Activated CD4-positive, alpha-beta T cell treated with anti-CD3 and anti-CD28 coated beads, Interleukin-2, Interleukin-6, amounts not matched to agents 100 ng/mL and 50 ng/mL, durations not matched to agents 16 hours and 8 hours (primary cell): Measurements from ENCODE around the gene GHITM.
A peak's percentile ranks its signal among the peaks of the same experiment; 100 is the strongest.
"Not testable (repeated sequence)": the region's sequence is repeated elsewhere in the genome, so short reads cannot be mapped to it uniquely, and the experiment has no call there.

Experiments used
- DNase-seq: peaks from one replicate; pipeline ENCODE4 v3.0.0-alpha.2; 2020

Gene GHITM, protein sequence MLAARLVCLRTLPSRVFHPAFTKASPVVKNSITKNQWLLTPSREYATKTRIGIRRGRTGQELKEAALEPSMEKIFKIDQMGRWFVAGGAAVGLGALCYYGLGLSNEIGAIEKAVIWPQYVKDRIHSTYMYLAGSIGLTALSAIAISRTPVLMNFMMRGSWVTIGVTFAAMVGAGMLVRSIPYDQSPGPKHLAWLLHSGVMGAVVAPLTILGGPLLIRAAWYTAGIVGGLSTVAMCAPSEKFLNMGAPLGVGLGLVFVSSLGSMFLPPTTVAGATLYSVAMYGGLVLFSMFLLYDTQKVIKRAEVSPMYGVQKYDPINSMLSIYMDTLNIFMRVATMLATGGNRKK

DNA sequence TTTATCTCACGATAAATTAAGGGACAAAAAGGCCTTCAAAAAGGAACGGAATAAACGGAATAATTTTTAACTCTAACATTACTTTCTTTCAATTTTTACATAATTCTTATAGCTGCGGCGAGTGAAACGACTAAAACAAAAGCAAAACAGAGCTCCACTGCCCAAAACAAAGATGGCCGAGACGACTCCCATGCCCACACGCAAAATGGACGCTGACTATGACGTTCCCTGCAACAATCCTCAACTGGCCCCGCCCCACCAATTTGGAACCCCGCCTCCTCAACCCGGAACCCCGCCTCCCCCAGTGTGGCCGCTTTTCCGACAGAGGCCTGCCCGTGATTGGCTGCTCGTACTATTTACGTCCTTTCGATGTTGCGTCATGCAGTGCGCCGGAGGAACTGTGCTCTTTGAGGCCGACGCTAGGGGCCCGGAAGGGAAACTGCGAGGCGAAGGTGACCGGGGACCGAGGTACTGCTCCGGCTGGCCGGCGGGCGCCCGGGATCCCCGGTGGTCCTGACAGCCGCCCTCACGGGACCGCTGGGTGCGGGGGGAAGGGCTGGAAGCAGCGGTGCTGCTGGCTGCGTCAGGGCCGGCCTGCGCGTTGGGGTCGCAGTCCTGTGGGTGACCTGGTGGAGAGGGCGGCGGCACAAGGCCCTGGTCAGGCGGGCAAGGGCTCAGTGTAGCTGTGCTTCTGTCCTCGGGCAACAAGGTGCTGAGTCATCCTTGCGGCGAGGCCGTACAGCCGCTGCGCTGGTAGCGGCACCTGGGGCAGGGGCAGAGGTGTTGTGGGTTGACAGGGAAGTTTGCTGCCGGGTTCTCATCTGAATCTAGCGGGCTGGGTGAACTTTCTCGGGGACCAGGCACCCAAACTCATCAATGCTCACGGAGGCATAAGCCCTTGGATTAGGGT is at the start of gene GHITM:
Gene GHITM, plus strand, starts transcription at position 384 of the 910 bp plus-strand sequence. CDS start 1,992 bp downstream, outside the sequence.
- peak; percentile 100 for DNase-seq

DNA sequence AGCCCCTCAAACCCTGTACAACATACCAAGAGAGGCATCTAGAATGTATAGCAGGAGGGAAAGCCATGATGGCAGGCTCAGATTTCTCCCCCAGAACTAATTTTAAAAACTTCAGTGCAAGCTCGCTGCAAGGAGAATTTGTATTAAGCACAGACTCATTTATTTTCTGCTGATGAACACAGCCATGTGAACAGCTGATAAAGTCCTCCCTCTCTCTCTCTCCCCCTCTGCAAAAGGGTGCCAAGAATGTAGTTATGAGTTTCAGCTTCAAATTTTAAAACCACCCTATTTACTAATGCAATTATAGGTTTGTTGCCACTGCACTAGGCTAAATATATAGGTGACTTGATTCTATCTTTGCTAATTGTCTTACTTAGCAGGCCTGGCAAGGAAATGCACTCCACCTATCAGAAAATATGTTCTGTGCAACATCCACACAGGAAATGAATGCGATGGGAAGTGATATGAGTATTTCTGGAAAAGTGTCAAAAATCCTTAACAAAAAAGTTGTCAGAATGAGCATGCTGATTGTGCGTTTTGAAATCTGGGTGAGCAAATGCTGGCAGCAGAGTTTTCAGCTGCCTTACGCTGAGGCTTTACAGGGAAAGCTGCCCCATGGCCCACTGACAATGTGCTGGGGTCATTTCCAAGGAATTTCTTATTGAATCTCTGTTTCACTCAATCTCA is 43.4 kb upstream of the GHITM start:
- DNase-seq, result no peak

DNA sequence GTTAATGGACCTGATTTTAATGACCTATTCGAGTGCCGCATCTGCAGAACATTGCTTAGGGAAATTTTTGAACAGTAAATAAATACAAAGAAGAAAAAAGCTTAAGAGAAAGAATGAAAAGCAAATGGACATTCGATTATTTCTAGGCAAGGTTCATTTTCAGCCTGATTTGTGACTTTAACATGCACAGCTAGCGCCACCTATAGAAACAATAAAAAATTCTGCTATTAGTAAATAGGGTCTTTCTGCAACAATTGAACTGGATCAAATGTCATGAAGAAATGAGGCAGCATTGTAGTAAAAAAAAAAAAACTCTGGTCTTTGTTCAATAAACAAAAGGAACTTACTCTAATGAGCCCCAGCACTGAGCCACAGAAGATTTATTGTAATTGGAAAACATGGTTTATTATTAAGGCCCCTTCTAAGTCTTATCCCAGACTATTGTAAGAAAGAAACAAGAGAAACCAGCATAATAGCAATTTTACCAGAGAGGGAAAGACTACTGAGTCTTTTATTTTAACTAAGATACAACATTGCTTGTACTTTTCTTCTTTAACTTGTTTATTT is 41.4 kb upstream of the GHITM start:
- no peak for DNase-seq

DNA sequence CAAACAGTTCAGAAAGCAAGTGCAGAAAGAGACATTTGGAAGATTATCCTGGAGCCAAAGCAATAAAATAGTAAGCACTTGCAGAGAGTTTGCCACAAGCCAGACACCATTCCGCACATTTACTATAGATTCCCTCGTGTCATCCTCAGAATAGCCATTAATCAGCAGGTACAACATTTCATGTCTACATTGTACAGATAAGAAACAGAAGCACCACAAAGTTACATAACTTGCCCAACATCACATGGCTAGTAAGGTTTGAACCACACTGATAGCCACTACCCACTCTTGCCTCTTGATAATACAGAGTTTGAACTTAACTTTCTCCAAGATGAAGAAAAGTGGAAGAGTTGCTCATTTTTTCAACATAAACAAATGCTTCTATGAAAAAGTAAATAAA is 40.6 kb upstream of the GHITM start:
- no peak for DNase-seq

DNA sequence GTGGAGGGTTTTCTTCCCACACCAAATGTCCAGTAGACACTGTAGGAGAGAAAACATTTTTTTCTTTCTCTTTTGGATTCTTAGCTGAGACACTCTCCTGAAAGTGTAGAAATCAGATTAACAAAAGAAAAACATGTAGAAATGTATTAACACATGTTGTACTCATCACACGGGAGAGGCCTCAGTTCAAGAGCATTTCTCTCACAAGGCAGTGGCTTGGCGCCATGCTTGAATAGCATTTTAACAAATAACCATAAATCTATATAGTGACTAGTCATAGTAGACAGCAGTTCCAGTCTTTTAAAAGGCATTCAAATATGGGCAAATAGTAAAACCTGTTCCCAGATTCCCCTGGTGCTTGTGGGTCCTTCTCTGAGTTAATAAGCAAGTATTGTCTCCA is 38.3 kb upstream of the GHITM start:
- DNase-seq, result no peak

DNA sequence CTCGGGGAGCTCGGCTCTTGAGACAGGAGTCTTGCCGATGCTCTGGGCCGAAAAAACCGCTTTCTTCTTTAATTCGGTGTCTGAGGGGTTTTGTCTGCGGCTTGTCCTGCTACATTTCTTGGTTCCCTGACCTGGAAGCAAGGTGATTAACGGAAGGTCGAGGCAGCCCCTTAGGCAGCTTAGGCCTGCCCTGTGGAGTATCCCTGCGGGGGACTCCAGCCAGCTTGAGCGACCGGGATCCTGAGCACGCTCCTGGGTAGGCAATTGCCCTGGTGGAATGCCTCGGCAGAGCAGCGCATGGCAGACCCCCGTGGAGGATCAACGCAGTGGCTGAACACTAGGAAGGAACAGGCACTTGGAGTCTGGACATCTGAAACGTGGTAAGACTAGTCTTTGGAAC is 30.5 kb upstream of the GHITM start:
- DNase-seq, result no peak

DNA sequence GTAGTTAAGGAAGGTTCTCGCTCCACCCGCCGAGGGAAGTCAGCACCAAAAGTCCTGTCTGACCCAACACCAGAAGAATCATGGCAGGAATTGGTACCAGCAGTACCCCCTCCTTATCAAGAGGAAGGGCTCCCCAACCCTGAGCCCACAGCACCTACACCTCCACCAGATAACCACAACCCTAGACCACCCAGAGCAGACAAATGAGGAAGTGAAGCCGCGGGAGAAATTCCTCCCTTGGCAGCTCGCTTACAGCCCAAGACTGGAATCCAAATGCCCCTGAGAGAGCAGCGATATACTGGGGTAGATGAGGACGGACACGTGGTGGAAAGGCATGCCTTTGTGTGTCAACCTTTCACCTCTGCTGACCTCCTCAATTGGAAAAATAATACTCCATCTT is 29.5 kb upstream of the GHITM start:
- DNase-seq, result not testable (repeated sequence)

DNA sequence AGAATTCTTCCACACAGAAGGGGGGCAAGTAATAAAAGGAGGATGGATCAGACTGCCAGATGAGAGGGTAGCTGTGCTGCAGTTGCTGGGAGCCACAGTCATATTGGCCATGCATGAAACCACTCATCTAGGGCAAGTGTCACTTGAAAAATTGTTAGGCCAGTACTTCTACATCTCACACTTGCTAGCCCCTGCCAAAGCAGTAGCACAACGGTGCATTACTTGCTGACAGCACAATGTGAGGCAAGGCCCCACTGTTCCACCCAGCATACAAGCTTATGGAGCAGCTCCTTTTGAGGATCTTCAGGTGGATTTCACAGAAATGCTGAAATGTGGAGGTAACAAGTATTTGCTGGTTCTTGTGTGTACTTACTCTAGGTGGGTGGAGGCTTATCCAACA is 25.8 kb upstream of the GHITM start:
- not testable (repeated sequence) for DNase-seq

DNA sequence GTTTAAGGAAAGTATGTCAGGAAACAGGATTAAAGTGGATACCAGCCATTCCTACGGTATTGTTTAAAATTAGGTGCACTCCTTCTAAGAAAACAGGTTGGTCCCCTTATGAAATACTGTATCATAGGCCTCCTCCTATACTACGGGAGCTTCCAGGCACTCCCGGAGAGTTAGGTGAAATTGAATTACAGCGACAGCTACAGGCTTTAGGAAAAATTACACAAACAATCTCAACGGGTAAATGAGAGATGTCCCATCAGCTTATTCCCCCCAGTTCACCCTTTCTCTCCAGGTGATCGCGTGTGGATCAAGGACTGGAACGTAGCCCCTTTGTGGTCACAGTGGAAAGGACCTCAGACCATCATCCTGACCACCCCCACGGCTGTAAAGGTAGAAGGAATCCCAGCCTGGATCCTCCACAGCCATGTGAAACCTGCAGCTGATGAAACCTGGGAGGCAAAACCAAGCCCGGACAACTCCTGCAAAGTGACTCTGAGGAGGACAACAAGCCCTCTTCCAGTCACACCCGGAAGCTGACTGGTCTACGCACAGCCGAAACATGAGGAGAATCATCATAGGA is 25.1 kb upstream of the GHITM start:
- no peak for DNase-seq

DNA sequence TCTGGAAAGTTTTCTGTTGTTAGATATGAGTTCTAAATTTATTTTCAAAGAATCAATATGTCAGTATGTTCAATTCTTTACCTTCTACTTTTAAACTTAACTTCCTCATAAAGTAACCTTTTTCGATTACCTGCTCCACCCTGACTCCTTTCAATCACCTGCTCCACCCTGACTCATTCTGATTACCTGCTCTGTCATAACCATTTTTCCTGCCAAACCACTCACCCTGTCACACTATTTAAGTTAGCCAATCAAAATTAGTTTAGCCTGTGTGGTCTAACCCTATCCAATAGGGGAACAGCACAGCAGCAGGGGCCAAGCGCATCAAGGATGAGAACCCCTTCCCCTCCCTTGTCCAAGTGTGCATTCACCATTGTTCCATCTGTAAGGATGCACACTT is 22.1 kb upstream of the GHITM start:
- DNase-seq, result not testable (repeated sequence)

DNA sequence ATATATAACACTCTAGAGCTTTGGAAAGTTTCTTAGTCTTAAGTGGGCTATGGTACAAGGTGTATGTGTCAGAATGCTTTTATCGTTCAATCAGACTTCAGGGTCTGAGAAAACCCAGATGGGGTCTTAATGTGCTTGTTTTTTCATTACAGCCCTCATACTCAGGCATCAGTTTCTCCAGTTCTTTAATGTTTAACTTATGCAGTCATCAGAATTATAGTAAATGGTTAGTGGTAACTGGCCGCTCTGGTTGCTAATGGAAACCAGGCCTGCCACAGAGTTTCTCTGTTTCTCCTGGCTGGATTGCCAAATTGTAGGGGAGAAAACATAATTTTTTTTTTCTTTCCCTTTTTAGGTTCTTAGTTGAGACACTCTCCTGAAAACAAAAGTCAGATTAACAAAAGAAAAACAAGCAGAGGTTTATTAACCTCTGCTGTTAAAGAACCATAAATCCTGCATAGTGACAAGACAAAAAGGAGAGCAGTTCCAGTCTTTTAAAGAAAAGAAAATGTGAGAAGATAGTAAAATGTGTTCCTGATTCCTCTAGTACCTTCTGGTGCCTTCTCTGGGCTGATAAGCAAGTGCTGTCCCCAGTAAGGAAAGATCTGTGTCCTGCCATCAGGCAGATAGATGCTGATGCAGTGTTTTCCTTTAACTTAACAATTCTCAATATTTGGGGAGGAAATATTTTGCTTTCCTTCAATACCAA is 21.5 kb upstream of the GHITM start:
- DNase-seq, result no peak

DNA sequence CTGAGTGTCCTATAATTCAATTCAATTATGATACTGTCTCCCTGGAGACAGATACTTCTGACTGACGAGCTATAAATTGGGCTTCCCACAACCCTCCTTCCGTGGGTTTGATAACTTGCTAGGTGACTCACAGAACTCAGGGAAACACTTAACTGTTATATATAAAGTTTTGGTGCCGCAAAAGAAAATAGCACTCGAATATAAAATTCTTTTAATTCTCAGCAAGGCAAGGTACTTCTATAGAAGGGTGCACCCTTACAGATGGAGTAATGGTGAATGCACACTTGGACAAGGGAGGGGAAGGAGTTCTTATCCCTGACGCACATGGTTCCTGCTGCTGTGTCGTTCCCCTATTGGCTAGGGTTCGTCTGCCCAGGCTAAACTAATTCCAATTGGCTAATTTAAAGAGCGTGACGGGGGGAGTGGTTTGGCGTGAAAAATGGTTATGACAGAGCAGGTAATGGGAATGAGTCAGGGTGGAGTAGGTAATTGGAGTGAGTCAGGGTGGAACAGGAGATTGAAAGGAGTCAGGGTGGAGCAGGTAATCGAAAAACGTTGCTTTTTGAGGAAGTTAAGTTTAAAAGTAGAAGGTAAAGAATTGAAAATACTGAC is 20.8 kb upstream of the GHITM start:
- DNase-seq, result no peak

DNA sequence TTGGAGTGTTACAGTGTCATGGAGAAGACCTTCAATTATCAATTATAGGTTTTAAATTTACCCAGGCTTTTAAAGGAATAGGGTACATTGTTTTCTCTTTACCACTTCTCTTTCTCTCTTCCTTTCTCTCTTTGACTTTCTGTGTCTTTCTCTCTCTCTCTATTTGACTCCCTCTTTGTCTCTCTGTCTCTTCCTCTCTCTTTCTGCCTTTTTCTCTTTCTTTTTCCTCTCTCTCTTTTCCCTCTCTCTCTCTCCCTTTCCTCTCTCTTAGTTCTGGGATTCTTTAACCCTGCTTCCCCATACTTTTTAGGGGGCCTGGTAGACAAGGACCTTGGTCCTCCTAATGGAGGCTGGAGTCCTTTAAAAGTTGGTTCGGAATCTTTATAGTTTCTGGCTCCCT is 15.9 kb upstream of the GHITM start:
- no peak for DNase-seq

DNA sequence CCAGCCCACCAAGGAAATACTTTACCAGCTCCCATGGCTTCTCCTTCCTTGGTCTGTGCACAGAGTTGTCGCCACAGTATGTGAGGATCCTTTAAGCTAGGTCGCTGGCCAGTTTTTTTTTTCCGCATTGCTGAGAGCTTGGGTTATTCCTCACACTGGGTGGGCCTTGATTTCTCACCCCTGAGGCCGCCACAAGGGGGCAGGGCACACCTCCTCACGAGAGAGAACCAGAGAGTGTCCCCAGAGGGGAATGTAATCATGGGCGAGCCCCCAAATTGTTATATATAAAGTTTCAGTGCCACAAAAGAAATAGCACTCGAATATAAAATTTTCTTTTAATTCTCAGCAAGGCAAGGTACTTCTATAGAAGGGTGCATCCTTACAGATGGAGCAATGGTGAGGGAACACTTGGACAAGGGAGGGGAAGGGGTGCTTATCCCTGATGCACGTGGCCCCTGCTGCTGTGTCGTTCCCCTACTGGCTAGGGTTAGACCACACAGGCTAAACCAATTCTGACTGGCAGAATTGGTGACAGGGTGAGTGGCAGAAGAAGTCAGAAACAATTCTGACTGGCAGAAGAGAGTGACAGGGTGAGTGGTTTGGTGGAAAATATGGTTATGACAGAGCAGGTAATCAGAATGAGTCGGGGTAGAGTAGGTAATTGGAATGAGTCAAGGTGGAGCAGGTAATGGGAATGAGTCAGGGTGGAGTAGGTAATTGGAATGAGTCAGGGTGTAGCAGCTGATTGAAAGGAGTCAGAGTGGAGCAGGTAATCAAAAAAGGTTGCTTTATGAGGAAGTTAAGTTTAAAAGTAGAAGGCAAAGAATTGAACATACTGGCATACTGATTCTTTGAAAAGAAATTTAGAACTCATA is 13.2 kb upstream of the GHITM start:
- peak; percentile 9 for DNase-seq

DNA sequence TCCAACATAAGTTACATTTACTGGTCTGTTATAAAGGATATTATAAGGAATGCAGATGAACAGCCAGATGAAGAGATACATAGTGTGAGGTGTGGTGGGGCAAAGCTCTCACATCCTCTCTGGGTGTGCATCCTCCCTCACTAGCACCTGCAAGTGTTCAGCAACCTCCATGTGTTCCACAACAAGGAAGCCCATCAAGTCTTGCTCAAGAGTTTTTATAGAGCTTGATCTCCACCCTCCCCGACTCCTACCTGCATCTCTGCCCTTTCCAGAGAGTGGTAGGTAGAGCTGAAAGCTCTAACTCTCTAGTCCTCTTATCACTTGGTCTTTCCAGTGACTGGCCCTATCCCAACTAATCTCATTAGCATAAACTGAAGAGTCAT is 12.5 kb upstream of the GHITM start:
- no peak for DNase-seq

DNA sequence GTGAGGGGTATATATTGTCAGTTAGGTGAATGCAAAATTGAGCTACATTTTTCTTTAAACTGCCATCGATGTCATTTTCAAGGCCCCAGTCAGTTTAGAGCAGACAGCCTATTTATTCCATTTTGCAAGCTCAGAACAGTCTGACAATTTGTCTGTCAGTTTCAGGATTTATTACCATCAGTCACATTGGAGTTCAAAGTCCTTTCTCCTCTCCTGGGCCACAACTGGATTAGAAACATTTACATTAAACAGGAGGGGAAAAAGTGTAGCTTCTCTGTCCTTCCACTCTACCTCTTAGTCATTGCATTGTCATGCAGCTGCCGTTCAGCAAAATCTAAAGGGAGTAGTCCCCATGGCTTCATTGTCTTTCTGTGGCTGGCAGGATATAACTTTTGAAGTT is 3.5 kb upstream of the GHITM start:
- no peak for DNase-seq

DNA sequence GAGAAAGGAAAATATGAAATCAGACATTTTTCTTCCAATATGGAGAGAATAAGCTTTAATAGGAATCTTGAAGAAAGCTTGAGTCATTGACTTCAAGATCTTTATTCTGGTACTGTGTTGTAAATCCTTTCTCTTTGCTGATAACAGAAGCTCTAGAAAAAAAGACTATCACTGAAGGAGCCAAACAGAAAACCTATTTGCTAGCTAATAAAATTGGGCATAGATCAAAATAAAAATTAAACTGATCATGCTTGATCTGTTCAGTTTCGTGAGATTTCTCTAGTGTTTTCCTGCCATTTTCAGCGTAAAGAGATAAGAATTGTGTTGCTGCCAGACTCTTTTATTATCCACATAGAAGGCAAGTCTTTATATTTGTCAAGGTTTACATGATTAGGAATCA is 1.5 kb upstream of the GHITM start:
- no peak for DNase-seq

DNA sequence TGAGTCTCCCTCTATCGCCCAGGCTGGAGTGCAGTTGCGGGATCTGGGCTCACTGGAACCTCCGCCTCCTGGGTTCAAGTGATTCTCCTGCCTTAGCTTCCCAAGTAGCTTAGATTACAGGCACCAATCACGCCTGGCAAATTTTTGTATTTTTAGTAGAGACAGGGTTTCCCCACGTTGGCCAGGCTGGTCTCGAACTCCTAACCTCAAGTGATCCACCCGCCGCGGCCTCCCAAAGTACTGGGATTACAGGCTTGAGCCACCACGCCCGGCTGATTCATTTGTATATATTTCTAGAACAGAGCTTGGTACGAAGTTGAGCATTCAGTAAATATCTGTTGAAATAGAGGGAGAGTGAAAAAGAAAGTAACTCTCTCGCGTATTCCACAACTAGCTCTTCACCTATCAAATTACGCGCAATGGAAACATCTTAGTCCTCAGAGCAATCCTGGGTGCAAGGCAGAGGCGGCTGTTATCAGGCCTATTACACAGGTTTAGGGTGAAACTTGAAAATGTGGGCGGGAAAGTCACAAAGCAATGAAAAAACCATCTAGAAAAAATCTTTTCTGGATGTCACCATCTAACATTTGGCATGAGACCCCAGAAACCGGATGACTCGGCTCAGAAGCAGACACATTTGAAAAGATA is 707 bp upstream of the GHITM start:
- peak; percentile 70 for DNase-seq

DNA sequence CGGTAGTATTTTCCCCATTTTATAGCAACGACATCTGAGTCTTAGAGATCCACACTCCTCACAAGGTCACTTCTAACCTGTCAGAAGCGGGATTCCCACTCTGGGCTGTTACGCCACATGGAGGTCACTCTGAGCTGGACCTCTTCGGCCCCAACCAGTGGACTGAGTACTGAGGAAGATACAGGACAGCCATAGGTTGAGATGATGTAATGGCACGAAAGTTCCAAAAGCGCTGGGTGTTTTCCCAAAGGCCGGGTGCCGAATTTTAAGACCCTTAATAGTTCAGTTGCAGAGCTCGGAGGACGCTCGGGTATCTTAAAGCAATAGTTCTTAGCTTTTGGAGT is 699 bp downstream of the GHITM start:
- no peak for DNase-seq

DNA sequence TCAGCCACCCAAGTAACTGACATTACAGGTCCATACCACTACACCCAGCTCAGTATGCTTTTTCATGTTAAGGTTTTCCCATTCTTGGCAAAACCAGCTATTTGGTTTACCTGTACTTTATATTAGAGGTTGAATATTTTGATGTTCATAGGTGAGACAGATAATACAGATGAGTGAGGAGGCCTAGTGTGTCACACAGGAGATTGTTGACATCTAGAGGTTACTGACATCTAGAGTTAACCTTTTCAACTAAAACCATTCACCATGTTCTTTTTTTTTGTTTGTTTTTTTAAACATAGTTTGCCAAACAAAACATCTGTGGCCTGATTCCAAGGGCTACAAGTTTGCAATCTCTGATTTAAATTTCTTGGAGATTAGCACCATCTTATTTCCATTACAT is 8.0 kb downstream of the GHITM start:
- no peak for DNase-seq
